HG03457 (cell line): ENCODE data around the gene RABAC1.
"Not testable (repeated sequence)": the region's sequence is repeated elsewhere in the genome, so short reads cannot be mapped to it uniquely, and the experiment has no call there.

Experiments used
- ATAC-seq: cut with Tn5 transposase; IDR thresholded peaks from one replicate; pipeline ENCODE4 v1.9.1; 2021; ENCODE audit warnings: moderate number of reproducible peaks; ENCODE audit not compliant: unreplicated experiment

Gene RABAC1

DNA sequence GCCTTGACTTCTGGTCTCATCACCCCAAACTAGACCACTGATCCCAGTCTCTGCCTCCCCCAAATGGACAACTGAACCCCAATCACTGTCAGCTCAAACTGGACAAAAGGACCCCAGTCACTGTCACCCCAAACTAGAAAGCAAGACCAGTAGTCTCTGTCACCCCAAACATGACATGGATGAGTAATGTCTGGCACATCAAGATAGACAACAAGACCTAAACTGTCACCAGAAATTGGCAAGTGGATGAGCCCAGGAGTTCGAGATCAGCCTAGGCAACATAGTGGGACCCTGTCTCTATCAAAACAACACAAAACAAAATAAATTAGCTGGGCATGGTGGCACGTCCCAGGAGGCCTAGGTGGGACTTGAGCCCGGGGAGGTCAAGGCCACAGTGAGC, 12.0 kb downstream of the RABAC1 start:
- ATAC-seq = no peak

DNA sequence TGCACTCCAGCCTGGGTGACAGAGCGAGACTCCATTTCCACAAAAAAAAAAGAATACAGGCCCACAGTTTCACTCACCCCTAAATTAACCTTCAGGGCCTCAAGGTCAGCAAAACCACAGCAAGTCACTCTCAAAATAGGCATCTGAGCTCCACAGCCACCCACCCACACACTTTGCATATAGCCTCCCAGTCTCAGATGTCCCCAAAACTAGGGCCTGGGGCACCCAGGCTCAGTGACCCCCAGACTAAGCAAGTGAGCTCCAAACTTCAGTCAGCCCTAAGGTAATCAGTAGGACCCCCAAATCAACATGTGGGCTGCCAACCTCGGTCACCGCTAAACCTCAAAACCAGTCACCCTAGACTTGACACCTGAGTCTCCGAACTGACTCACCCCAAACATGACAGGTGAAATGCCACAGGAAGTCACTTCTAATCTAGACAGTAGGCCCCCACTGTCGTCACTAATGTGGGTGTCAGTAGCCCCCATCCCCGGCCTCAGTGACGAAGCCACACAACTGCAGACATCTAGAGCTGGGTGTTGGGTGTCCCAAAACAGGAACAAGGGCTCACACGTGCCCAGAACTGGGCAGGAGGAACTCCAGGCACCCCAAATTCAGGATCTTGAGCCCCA, 13.9 kb downstream of the RABAC1 start:
- ATAC-seq = peak; percentile 68

DNA sequence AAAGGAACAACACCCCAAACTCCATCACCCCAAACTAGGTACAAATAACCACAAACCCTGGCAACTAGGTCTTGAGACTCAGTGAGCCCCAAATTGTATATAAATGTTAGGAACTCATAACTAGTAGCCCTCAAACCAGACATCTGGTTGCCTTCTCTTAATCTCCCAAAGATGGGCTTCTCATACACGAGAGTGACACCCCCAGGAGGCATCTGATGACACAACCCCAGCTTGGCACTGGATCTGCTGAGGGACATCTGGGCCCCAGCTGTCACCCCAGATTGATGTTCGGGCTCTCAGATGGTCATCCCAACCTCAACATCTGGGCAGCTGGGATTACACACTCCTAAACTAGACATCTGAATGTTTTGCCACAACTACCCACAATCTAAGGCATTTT, 14.8 kb downstream of the RABAC1 start:
- ATAC-seq = no peak

GRCh38 chr19:41941410-41942202, 17.5 kb downstream of the RABAC1 start:
- no peak for ATAC-seq

DNA sequence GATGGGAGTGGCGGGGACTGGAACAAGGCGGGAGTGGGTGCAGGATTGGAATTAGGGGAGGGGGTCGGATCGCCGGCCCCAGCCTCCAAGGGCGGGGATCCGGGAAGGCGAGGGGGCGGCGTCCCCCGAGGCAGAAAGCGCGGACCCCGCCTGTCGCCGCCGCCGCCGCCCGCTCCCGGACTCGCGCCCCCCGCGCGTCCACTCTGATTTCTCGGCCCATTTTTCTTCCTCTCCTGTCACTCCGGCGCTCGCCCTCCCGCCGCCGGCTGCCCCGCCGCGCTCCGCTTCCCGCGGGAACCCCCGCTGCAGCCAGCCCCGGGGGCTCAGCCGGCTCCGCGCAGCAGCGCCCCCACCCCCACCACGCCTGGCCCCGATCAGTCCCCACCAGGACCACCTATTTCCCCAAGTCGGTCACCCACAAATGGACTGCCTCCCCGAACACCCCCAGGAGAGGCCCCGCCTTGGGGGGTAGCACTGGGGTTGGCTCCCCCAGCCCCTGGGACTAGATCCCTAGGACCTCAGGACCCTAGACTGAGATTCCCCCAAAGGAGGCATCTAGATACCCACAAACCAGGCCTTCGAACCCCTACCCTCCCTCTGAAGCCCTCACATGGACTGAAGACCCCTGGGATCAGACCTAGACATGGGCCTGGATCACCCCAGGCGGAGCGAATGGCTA, 18.3 kb downstream of the RABAC1 start:
- no peak for ATAC-seq

DNA sequence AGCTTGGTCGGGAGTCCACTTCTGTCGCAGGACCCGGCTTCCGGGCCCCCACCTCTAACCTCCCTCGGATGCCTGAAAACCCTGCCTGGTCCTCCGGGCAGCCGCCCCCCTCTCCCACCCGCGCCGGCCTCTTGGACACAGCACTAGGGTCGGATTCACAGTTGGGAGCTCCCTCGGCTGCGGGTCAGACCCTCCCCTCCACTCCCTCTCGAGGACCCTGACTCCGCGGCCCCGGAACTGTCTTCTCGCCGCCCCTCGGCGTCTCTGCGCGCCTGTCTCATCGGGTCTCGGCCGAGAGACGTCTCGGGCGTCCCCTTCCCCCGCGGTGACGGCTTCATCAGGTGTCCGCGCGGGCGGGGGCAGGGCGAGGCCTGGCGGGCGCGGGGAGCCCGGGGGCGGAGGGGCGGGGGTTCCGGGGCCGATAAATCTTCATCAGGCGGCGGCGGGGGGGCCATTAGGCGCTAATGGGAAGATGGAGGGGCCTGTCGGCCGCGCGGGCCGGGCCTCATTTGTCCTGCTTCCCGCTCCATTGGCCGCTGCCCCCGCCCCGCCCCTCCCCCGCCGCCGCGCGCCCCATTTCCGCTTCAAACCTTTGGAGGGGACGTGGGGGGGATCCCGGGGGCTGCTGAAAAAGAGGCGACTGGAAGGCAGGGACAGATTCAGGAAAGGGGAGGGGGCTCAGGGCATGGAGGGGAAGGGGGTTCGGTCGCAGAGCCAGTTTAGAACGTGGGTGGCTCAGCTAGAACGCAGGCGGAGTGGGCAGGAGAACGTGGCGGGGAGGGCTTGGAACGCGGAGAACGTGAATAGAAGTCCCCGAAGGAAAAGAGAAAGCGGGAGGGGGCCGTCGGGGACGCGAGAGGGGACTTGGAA, 19.0 kb downstream of the RABAC1 start:
- ATAC-seq = no peak

DNA sequence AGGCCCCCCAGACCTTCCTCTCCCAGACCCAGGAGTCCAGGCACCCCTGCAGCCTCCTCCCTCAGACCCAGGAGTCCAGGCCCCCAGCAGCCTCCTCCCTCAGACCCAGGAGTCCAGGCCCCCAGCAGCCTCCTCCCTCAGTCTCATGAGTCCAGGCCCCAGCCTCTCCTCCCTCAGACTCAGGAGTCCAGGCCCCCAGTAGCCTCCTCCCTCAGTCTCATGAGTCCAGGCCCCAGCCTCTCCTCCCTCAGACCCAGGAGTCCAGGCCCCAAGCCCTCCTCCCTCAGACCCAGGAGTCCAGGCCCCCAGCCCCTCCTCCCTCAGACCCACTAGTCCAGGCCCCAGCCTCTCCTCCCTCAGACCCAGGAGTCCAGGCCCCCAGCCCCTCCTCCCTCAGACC, 19.9 kb downstream of the RABAC1 start:
- not testable (repeated sequence) for ATAC-seq

- no peak for ATAC-seq
Measured at GRCh38 chr19:41937525-41938468, 21.3 kb downstream of the RABAC1 start.

GRCh38 chr19:41936961-41937360, 22.2 kb downstream of the RABAC1 start:
- no peak for ATAC-seq

DNA sequence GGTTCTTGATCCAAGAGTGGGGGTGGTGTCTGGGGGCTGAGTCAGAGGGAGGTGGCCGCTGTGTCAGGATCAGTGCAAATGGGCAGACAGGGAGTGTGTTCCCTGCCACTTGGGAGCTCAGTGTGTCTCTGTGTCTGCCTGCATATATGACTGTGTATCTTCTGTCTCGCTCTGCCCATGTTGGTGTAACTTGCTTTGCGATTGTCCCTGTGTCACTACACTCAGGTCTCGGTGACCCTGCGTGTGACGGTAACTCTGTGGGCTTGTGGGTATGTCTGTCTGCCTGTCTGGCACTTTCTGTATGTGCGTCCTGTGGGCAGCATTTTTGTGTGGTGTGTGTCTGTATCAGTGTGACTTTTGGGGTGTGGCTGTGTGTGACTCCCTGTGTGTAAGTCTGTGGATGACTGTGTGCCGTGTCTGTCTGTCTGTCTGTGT, 22.7 kb downstream of the RABAC1 start:
- no peak for ATAC-seq

DNA sequence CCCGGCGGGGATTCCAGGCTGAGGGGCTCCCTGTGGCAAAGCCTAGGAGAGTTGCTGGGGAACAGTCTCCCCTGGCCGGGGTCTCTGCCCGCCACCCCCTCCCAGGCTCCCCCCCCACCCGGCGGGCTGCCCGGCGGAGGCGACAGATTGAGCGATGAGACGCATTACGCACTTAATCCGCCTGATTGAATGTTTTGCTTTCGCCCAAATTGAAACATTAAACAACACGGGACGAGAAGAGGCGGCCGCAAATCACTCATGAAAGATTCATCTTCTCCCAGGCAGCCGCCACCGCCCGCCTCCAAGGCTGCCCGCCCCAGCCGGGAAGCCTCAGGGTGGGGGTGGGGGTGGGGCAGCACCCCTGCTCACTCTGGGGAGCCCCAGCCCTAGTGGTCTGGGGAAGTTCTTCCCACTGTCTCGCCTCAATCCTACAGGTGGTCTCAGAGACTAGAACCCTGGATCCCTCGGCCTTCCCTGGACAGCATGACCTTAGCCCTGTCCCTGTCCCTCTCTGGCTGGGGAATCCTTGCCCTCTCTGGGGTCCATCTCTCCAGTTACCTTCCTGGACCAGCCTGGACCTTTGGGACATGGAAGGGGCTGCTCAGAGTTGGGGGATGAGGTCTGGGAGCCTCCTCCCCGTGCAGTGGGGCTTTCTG, 23.2 kb downstream of the RABAC1 start:
- no peak for ATAC-seq

DNA sequence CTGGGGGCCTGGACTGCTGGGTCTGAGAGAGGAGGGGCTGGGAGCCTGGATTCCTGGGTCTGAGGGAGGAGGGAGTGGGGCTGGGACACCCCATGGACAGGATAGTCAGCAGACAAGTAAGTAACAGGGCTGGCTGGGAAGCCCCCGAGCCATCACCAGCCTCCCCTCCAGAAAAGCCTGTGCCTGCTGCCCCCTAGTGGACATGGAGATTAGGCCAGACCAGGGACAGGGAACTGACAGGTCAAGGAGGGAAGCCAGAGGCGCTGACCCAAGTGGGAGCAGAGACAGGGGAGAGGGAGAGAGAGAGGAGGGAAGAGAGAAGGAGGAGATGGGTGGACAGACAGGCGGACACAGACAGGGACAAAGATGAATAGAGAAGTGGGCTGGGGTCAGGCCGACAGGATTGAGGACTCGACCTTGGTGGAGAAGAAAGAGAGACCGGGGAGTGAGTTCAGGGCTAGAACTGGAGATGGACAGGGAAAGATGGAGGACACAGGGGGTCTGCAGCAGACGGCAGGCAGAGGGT, 24.2 kb downstream of the RABAC1 start:
- no peak for ATAC-seq

GRCh38 chr19:41933693-41934426, 25.3 kb downstream of the RABAC1 start:
- ATAC-seq = no peak

DNA sequence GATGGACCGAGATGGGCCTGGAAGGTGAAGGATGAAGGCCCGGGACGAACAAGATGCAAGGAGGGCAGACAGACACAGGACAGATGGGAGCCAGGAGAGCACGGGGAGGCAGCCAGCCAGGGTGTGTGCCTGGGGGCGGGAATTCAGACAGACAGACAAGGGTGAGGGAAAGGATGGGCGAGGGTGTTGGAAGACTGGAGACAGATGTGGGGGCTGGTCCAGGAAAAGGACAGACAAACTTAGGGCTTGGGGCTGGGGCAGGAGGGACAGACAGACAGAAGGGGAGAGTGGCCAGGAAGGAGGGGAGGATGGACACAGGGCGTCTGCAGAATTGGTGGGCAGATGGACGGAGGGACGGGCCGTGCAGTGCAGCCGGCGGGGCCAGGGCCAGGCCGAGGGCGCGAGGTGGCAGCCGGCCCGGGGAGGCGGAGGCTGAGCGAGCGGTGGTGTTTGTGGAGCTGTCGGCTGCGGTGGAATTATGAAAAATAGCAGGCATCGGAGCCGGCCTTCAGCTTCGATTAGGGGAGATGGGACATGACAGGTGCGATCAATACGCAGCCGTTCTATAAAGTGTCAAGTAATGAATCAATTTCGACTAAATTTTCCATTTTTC, 26.3 kb downstream of the RABAC1 start:
- ATAC-seq = no peak

DNA sequence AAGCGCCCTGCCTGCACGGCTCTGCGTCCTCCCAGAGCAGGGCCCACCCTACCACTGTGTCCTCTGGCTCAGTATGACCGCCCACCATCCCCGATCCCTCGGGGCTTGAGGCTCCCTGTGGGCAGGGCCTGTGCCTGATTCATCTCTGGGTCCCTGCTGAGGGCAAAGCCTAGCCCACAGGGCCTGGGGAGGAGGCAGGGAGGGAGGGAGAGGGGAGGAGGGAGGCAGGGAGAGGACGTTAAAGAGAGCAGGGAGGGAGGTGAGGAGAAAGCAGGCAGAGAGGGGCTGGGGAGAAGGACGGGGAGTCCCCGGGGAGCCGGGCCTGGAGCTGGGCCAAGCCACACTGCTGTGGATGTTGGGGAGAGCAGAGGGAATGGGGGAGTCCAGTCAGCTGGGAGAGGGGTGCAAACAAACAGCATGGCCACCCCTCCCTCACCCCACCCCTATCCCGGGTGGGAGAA, 26.8 kb downstream of the RABAC1 start:
- no peak for ATAC-seq

GRCh38 chr19:41930926-41931592, 28.1 kb downstream of the RABAC1 start:
- no peak for ATAC-seq

DNA sequence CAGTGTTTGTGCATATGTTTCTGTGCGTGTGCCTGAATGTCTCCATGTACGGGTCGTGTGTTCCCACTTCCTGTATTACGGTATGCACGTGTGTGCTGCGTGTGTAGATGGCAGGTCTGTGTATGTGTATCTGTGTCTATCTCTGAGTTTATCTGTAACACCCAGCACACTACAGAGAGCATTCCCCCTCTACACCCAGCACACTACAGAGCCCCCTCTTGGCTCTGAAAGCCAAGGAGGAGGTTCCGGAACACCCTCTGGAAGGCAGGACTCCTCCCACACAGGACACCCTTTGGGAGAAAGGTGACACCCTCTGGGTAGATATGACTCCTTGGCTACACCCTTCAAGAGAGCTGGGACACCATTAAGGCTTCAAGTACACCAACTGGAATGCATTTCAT, 28.8 kb downstream of the RABAC1 start:
- ATAC-seq = no peak
